Stimulated activated CD4-positive, alpha-beta T cell treated with anti-CD3 and anti-CD28 coated beads, Interleukin-15, amount 100 ng/mL, for 24 hours (primary cell): ENCODE measurements around the gene OLFM4.

ENCODE experiments used
- DNase-seq: peaks from one replicate; pipeline ENCODE4 v3.0.0-alpha.2; 2020

The OLFM4 gene

GRCh38 chr13:53068585-53069520 lies 40.2 kb downstream of the OLFM4 start:
- no peak for DNase-seq

DNA sequence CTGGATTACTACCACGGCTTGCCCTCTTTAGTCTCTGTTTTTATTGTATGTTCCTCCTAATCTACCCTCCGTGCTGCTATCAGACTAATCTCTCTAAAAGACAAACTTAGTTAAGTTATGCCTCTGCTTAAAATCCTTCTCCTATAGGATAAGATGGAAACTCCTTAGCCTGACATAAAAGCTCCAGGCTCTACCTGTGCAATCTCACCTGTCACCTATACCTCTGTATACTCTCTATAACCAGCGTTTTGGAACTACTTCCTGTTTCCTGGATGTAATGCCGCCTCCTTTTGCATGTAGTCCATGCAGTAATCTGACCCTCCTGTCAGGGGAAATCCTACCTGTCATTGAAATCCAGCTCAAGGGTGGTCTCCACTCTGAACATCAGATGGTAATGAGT lies 41.2 kb downstream of the OLFM4 start:
- DNase-seq = no peak

GRCh38 chr13:53073711-53074110 lies 45.1 kb downstream of the OLFM4 start:
- no peak for DNase-seq

DNA sequence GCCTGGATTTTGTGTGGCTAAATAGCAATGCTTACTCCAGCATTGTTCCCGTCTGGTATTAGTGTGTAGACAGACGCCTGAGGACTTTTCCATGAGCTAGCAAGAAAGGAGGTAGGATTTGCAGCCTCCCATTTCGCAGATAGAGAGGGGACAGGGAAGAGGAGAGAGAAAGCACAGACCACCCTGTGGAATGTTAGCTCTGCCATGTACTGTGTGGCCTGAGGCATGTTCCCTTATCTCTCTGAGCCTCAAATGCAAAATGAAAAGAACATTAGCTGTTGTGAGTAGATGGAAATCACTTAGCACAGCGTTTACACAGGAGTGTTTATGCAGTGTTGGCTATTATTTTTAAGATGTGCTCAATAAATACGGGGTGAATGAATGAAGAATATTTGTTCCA lies 45.5 kb downstream of the OLFM4 start:
- no peak for DNase-seq

- DNase-seq = no peak
Observed at GRCh38 chr13:53075356-53076041, 46.9 kb downstream of the OLFM4 start.

DNA sequence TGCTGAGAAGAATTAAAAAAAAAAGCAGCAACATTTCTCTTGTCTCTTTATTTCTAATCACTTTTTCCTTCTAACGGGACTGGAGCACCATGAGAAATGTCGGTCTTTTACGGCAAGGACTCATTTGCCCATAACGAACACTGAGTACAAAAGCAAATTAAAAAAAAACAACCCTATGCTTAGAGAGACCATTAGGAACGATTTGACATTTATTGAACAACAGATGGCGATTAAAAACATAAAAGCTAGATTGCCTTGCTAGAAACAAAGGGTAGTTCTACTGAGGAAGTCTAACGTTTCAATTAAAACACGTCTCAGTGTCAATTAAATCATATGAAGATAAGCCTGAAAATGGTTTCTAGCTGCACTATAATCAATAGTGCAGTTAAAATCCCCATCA lies 51.1 kb downstream of the OLFM4 start:
- no peak for DNase-seq

- DNase-seq = no peak
Observed at GRCh38 chr13:53088871-53089270, 60.3 kb downstream of the OLFM4 start.

DNA sequence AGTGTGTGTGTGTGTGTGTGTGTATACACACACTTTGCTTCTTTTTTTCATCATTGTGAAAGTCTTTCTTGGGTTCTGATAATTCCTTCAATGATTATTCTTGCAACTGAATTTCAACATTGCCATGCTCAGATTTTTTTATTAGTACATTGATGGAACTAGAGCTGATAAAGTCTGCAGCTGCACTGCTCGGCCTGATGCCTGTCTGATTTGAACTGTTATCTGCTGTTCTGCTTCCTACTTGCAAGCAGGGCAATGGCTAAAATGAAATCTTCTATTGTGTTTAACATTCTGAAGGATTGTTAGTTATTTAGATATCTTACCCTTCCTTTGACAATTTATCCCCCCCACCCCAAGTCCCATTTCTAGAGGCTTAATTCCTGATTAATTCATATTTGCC lies 61.3 kb downstream of the OLFM4 start:
- no peak for DNase-seq

- DNase-seq = no peak
Observed at GRCh38 chr13:53090461-53090860, 61.8 kb downstream of the OLFM4 start.

GRCh38 chr13:53092931-53093330 lies 64.3 kb downstream of the OLFM4 start:
- no peak for DNase-seq

DNA sequence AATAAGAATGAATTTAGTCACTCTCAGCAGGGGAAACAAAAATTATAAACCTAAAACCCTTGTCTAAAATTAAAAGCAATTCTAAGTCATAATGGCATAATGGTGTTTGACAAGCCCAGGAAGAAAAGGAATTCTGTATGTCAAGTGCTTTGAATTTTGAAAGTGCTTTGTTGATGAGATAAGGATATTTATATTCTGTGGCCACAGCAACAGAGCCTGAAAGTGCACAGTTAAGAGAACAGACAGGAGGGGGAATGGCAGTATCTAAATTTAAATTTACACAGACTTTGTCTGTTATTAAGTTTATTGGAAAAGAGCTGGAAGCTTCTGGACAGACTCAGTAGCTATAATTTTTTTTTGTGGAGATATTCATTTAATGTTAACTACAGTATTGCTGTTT lies 69.8 kb downstream of the OLFM4 start:
- no peak for DNase-seq

DNA sequence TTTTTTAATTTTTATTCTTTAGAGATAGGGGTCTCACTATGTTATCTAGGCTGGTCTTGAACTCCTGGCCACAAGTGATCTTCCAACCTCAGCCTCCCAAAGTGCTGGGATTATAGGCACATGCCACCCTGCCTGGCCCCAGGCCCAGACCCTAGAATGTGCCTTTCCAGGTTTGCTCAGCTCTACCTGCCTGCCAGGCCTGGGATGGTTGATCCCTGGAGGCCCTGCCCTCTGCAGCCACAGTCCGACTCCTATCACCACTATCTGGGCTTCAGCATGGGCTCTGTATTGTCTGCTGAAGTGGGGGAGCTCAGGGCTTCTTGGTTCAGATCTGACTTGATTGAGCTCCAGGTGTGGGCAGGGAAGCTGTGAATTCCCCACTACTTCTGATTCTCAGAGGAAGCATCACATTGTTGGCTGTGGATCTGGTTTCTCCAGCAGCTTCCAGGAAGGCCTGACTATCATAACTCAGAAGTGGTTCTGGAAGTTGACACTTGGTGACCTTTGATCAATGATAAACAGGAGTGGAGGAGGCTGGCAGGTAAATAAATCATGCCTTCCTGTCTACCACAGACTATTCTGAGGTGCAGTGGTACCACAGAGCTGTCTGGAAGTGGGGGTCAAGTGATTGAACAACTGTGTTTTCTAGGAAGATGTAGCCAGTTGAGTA lies 71.9 kb downstream of the OLFM4 start:
- no peak for DNase-seq
